GM18505 (cell line): ENCODE results near the gene RAP1A.

ENCODE experiments used
- ATAC-seq: cut with Tn5 transposase; IDR thresholded peaks from one replicate; pipeline ENCODE4 v1.9.1; 2021; ENCODE audit not compliant: unreplicated experiment
- POLR2A ChIP-seq: IDR thresholded peaks from 4 replicates; pipeline ENCODE4 v1.6.1; 2011; ENCODE audit warnings: borderline replicate concordance; ENCODE audit not compliant: insufficient read depth, insufficient read length; ENCODE audit errors: extremely low read depth

RAP1A gene

GRCh38 chr1:111729946-111730681 is 110.5 kb downstream of the RAP1A start:
- TF ChIP-seq POLR2A, result no peak
- ATAC-seq, result no peak

- TF ChIP-seq POLR2A, result no peak
- ATAC-seq, result no peak
Measured at GRCh38 chr1:111730706-111731105, 111.1 kb downstream of the RAP1A start.

- no peak for ATAC-seq
- TF ChIP-seq POLR2A, result no peak
Measured at GRCh38 chr1:111731956-111732355, 112.4 kb downstream of the RAP1A start.

- no peak for ATAC-seq
Measured at GRCh38 chr1:111732718-111733117, 113.1 kb downstream of the RAP1A start.

GRCh38 chr1:111733183-111733991 is 113.8 kb downstream of the RAP1A start:
- TF ChIP-seq POLR2A, result no peak
- ATAC-seq, result no peak

More at GRCh38 chr1:111732718-111733117, 113.1 kb downstream of the RAP1A start:
- no peak for TF ChIP-seq POLR2A

GRCh38 chr1:111733992-111734341 is 114.4 kb downstream of the RAP1A start:
- no peak for ATAC-seq
- no peak for TF ChIP-seq POLR2A

- no peak for TF ChIP-seq POLR2A
- ATAC-seq, result no peak
Measured at GRCh38 chr1:111734426-111734825, 114.8 kb downstream of the RAP1A start.

GRCh38 chr1:111734856-111735255 is 115.3 kb downstream of the RAP1A start:
- no peak for ATAC-seq
- no peak for TF ChIP-seq POLR2A

- TF ChIP-seq POLR2A, result no peak
- no peak for ATAC-seq
Measured at GRCh38 chr1:111735321-111735720, 115.7 kb downstream of the RAP1A start.

GRCh38 chr1:111735858-111736544 is 116.4 kb downstream of the RAP1A start:
- ATAC-seq, result no peak

GRCh38 chr1:111736548-111737215 is 117.1 kb downstream of the RAP1A start:
- no peak for ATAC-seq
- TF ChIP-seq POLR2A, result no peak

More at GRCh38 chr1:111735858-111736544, 116.4 kb downstream of the RAP1A start:
- no peak for TF ChIP-seq POLR2A

GRCh38 chr1:111737216-111738132 is 117.9 kb downstream of the RAP1A start:
- TF ChIP-seq POLR2A, result no peak
- no peak for ATAC-seq
